Stimulated activated CD8-positive, alpha-beta memory T cell treated with anti-CD3 and anti-CD28 coated beads, Interleukin-15, amount 100 ng/mL, for 24 hours (primary cell): ENCODE data around the gene TNS1.

Experiments
- DNase-seq: peaks from one replicate; pipeline ENCODE4 v3.0.0-alpha.2; 2020; ENCODE audit warnings: low read depth

TNS1 gene

GRCh38 chr2:217848351-217848957 lies 154.3 kb downstream of the TNS1 start:
- DNase-seq, result no peak

- no peak for DNase-seq
Measured at GRCh38 chr2:217847552-217848350, 155.0 kb downstream of the TNS1 start.

GRCh38 chr2:217847115-217847514 lies 155.7 kb downstream of the TNS1 start:
- no peak for DNase-seq

GRCh38 chr2:217846321-217846743 lies 156.5 kb downstream of the TNS1 start:
- DNase-seq, result no peak

- no peak for DNase-seq
Measured at GRCh38 chr2:217845301-217845700, 157.5 kb downstream of the TNS1 start.

- DNase-seq, result no peak
Measured at GRCh38 chr2:217844696-217845095, 158.1 kb downstream of the TNS1 start.

DNA sequence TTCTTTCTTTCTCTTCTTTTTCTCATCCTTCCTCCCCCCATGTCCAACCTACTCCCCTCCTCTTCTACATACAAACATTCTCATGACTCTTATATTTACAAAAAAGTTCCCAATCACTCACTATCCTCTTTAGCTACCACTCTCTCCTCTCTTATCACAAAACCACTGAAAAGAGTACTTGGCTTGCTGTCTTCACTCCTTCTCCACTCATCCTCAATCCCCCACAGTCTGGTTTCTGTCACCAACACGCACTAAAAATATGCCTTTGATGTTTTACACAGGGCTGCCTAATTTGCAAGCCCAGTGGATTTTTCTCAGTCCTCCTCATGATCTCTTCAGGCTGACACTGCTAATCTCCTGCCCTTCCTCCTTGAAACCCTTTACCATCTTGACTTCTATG lies 159.5 kb downstream of the TNS1 start:
- no peak for DNase-seq

- DNase-seq, result no peak
Measured at GRCh38 chr2:217842017-217842416, 160.8 kb downstream of the TNS1 start.

- no peak for DNase-seq
Measured at GRCh38 chr2:217840522-217840921, 162.3 kb downstream of the TNS1 start.

- no peak for DNase-seq
Measured at GRCh38 chr2:217839750-217840107, 163.1 kb downstream of the TNS1 start.

DNA sequence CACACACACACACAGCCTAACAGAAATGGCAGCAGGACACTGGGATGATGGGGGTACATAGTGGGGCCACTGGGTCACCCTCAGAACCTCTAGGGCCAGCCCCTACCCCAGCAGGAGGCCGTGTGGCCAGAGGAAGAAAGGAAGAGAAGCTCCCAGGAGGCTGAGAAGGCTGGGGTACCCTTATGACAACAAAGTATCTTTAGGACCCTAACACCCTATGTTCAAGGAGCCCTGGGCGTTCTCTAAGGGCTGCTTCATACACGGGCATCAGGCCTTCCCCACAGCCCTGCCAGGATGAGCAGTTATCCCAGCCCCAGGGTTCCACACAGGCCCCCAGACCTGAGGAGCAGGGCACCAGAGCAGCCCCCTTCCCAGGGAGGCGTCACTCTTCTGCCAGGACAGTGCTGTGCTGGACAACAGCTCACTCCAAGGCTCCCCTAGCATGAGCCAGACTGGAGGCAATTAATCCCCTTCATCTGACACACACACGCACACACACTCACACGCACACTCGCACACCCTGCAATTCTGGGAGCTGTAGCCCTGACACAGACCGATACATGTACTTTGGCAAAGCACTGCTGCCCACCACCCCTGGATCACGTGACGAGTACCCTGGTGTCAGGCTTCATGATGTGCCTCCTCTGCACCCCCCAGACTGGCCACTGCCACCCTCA lies 163.6 kb downstream of the TNS1 start:
- DNase-seq, result no peak

DNA sequence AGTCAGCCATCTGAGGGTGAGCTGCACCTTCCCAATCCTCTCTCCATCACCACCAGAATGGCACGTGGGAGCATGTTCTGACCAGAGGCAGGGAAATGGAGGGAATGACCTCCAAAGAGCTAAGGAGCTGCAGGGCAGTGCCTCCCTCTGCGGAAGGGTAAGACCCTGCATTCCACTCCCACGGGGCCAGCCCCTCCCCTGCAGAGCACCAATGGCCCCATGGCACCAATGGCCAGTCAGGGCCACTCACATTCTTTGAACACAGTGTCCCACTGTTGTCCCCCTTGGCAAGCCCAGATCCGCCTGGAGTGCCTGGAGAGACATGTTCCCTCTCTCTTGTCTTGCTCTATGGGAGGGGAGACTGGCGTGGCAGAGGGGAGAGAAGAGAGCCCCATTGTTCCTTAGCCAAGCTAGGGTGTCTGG lies 164.4 kb downstream of the TNS1 start:
- DNase-seq, result no peak

- no peak for DNase-seq
Measured at GRCh38 chr2:217837530-217837929, 165.3 kb downstream of the TNS1 start.

DNA sequence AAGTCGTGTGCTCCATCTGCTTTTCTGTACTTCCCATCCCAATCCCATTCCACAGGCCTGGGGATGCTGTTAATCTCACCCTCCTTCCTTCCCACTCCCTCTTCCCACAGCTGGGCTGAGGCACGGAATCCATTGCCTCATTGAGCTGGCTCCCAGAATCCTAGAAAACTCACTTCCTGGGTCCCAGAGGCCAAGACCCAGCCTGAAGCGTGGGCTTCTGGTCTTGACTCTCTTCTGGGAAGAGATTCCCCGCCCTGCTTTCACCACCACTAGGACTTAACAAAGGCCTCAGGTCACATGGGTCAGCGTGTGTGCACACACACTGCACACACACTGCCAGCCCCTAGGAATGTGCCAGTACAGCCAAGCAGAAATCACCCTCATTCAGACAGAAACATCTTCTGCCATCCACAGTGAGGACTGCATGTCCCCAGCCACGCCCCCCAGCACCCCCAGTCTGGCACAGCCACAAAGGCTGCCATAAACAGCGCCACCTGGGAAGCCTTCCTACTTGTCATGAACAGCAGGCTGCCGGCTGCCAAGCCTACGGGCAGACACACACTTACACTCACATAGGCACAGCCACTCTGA lies 165.8 kb downstream of the TNS1 start:
- DNase-seq, result no peak

DNA sequence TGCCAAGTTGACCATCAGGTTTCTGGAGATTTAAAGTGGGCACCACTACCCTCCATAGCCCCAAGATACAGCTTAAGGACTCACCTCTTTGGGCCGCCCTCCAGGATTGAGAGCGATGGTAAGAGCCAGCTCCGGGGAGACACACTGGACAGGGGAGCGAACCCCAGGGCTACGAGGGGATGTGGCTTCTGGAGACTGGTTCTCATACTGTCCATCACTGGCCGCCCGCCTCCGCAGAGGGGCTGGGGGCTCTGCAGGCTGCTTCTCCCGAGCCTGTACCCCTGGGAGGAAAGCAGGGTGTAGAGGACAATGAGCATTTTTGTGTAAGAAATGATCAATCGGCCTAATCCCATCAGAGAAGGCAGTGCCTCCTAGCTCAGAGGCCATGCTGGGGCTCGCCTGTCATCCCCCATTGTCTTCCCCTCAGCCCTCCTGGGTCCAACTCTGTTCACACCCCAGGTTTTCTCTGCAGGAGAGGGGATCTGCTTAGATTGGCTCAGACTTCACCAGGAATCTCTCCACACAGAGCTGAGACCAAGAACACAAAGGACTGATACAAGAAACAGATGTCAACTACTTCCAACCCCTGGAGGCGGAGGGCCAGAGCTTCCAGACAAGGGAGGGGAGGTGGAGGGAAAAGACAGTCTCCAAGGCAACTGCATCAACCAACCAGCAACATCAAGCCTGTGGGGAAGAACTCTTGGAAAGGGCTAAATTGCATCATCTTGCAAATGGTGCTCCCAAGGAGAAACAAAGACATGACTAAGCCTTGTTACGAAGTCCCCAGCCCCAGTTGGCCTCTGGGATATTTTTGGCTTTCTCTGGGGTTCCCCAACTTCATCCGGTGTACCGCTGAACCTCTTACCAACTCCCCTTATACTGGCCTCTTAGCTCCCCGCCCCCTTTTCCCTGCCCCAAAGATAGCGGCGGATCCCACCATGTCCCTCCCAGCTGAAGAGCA lies 166.6 kb downstream of the TNS1 start:
- DNase-seq, result no peak

- no peak for DNase-seq
Measured at GRCh38 chr2:217834744-217835513, 167.9 kb downstream of the TNS1 start.

- no peak for DNase-seq
Measured at GRCh38 chr2:217834057-217834620, 168.7 kb downstream of the TNS1 start.

GRCh38 chr2:217833439-217833838 lies 169.4 kb downstream of the TNS1 start:
- no peak for DNase-seq

DNA sequence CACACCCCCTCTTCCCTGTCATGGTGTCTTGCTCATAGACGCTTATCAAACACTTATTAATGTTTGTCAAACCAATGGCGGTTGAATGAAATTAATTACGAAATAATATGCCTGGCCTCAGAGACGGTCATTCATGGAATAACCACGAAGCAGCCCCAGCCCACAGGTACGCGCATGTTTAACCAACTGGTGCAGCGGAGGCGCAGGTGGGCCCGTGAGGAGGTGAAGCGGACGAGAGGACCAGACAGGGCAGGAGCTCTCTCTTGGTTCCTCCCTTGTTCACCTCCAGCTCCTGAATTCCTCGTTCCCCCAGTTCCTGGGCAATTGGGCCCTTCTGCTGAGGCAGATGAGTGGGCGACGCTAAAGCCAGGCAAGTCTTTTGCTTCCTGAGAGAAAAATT lies 169.8 kb downstream of the TNS1 start:
- DNase-seq, result no peak

GRCh38 chr2:217832115-217832514 lies 170.7 kb downstream of the TNS1 start:
- DNase-seq, result no peak

DNA sequence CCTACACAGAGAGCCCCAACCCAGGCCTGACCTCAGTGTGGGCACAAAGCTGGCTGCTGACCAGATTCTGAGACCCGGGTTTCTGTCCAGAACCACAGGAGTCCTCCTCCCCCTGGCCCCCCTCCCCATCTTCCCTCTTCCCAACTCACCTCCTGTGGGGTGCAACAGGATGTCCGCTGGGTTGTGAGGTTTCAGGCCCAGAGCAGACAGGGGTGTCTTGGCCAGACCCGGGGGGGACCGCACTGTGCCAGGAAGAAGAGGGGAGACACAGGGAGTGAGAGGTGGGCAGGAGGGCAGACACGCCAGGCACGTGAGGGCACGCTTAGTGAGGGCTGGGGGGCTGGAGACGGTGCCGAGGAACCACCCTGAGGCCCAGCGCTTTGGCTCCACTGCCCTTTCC lies 171.5 kb downstream of the TNS1 start:
- DNase-seq, result no peak
